Activated CD8-positive, alpha-beta T cell treated with anti-CD3 and anti-CD28 coated beads, Interleukin-2, amount 10 ng/mL, durations not matched to agents 7 days and 5 days (primary cell): ENCODE results near the gene SLC36A3. TPM values are rescaled to one million over a fixed set of nuclear protein-coding genes. Genes with fewer than 3 reads are reported as not detected.
"Not testable (repeated sequence)": the region's sequence is repeated elsewhere in the genome, so short reads cannot be mapped to it uniquely, and the experiment has no call there.

ENCODE experiments used
- ATAC-seq: fragments of 150-1000 bp; cut with Tn5 transposase; one replicate; pipeline ENCODE4 v1.10.0; 2021; ENCODE audit warnings: moderate library complexity
- CTCF ChIA-PET: fragments of 350-600 bp; sonication (Branson Sonifier 250); formaldehyde crosslinking; loops from one replicate; lab custom pipeline; 2021; ENCODE audit warnings: antibody characterized with exemption; lab: Charles Lee
- POLR2A ChIA-PET: fragments of 350-600 bp; sonication (Branson Sonifier 250); formaldehyde crosslinking; loops from one replicate; lab custom pipeline; 2021; ENCODE audit warnings: antibody characterized with exemption; lab: Charles Lee
- DNase-seq: peaks from one replicate; pipeline ENCODE4 v3.0.0-alpha.2; 2020
- H3K27ac Mint-ChIP-seq: one replicate; pipeline ENCODE4 v1.8.0; 2021; ENCODE audit warnings: mild to moderate bottlenecking, mixed read lengths
- H3K27me3 Mint-ChIP-seq: one replicate; pipeline ENCODE4 v1.8.0; 2021; ENCODE audit warnings: low read depth, mixed read lengths
- H3K36me3 Mint-ChIP-seq: one replicate; pipeline ENCODE4 v1.8.0; 2021; ENCODE audit warnings: low read depth, mixed read lengths
- H3K4me1 Mint-ChIP-seq: one replicate; pipeline ENCODE4 v1.8.0; 2021; ENCODE audit warnings: low read depth, mixed read lengths
- H3K4me3 Mint-ChIP-seq: one replicate; pipeline ENCODE4 v1.8.0; 2021; ENCODE audit warnings: mild to moderate bottlenecking, mixed read lengths
- H3K9me3 Mint-ChIP-seq: one replicate; pipeline ENCODE4 v1.8.0; 2022; ENCODE audit warnings: mixed read lengths; ENCODE audit not compliant: insufficient read depth
- total RNA-seq, 2 experiments: library from RNA; stranded (reverse); gene quantifications; one replicate each; pipeline ENCODE4 v1.2.3, GENCODE V29; 2021

Gene SLC36A3
- total RNA-seq, 2 experiments from 2014 or later = not detected

GRCh38 chr5:151245680-151246219 lies 57.8 kb downstream of the SLC36A3 start:
- no peak for ATAC-seq
- ChIA-PET POLR2A (no interaction called here), CTCF (no interaction called here)
- Mint-ChIP-seq H3K4me1 (peaks cover 26% of the 10 kb centered on the region), H3K4me3 (no peak overlapping the region), H3K27ac (no peak overlapping the region), H3K36me3 (peaks cover 4% of the 10 kb centered on the region), H3K9me3 (no peaks in the 10 kb centered on the region), H3K27me3 (no peaks in the 10 kb centered on the region)
- no peak for DNase-seq

GRCh38 chr5:151244206-151244605 lies 59.4 kb downstream of the SLC36A3 start:
- DNase-seq (no peak), ATAC-seq (no peak)
- H3K27ac Mint-ChIP-seq = no peak overlapping the region
- no peaks in the 10 kb centered on the region for H3K36me3 Mint-ChIP-seq
- H3K27me3 Mint-ChIP-seq = no peaks in the 10 kb centered on the region
- H3K4me3 Mint-ChIP-seq = no peak overlapping the region
- peaks cover 25% of the 10 kb centered on the region for H3K4me1 Mint-ChIP-seq
- ChIA-PET CTCF (no interaction called here), POLR2A (no interaction called here)
- H3K9me3 Mint-ChIP-seq = no peaks in the 10 kb centered on the region

- H3K9me3 Mint-ChIP-seq = no peaks in the 10 kb centered on the region
- H3K4me1 Mint-ChIP-seq = peaks cover 32% of the 10 kb centered on the region
- no peak overlapping the region for H3K27ac Mint-ChIP-seq
- H3K36me3 Mint-ChIP-seq = no peaks in the 10 kb centered on the region
- ATAC-seq = no peak
- ChIA-PET POLR2A (no interaction called here), CTCF (interaction anchor here (0.5 kb wide), 1 partner anchor 9 kb away, joined by 3 read pairs; no protein-coding TSS in a partner anchor)
- DNase-seq = no peak
- no peak overlapping the region for H3K4me3 Mint-ChIP-seq
- H3K27me3 Mint-ChIP-seq = no peaks in the 10 kb centered on the region
Observed at GRCh38 chr5:151243564-151243963, 60.0 kb downstream of the SLC36A3 start.

GRCh38 chr5:151243127-151243526 lies 60.4 kb downstream of the SLC36A3 start:
- Mint-ChIP-seq H3K9me3 (no peaks in the 10 kb centered on the region), H3K4me3 (no peak overlapping the region), H3K36me3 (no peaks in the 10 kb centered on the region), H3K27me3 (no peaks in the 10 kb centered on the region), H3K27ac (no peak overlapping the region), H3K4me1 (peaks cover 36% of the 10 kb centered on the region)
- ChIA-PET POLR2A (interaction anchor here (0.6 to 1.3 kb wide), 2 partner anchors 31 to 162 kb away, joined by 3 to 4 read pairs; partner anchors contain the start of gene TNIP1), CTCF (interaction anchor here (0.5 to 9.0 kb wide), 4 partner anchors 9 to 127 kb away, joined by 3 to 133 read pairs (median 3); partner anchors contain the start of gene CCDC69)
- ATAC-seq (no peak), DNase-seq (no peak)

- POLR2A ChIA-PET = interaction anchor here (0.7 to 1.3 kb wide), 3 partner anchors 97 to 828 kb away, joined by 3 to 5 read pairs (median 3); partner anchors contain the start of gene CD74
- Mint-ChIP-seq H3K4me3 (no peak overlapping the region), H3K27ac (no peak overlapping the region), H3K36me3 (no peaks in the 10 kb centered on the region), H3K27me3 (no peaks in the 10 kb centered on the region), H3K4me1 (peaks cover 42% of the 10 kb centered on the region), H3K9me3 (no peaks in the 10 kb centered on the region)
- no peak for ATAC-seq
- no peak for DNase-seq
- CTCF ChIA-PET = interaction anchor here (0.5 to 9.0 kb wide), 13 partner anchors 11 to 155 kb away, joined by 3 to 133 read pairs (median 4); partner anchors contain the start of genes CCDC69 and GM2A
Observed at GRCh38 chr5:151240924-151241635, 62.5 kb downstream of the SLC36A3 start.

- not testable (repeated sequence) for DNase-seq, H3K27me3 Mint-ChIP-seq, H3K27ac Mint-ChIP-seq, H3K36me3 Mint-ChIP-seq, ATAC-seq, H3K4me3 Mint-ChIP-seq, H3K9me3 Mint-ChIP-seq
- H3K4me1 Mint-ChIP-seq = peaks cover 40% of the 10 kb centered on the region
- POLR2A ChIA-PET = interaction anchor here (0.7 to 0.8 kb wide), 2 partner anchors 116 to 828 kb away, joined by 3 to 5 read pairs; partner anchors contain the start of gene CD74
- CTCF ChIA-PET = interaction anchor here (0.8 to 9.0 kb wide), 10 partner anchors 9 to 117 kb away, joined by 3 to 133 read pairs (median 5); partner anchors contain the start of genes CCDC69 and GM2A
Observed at GRCh38 chr5:151240268-151240835, 63.2 kb downstream of the SLC36A3 start.

GRCh38 chr5:151239237-151239861 lies 64.2 kb downstream of the SLC36A3 start:
- Mint-ChIP-seq H3K9me3 (no peaks in the 10 kb centered on the region), H3K27ac (no peak overlapping the region), H3K4me1 (peaks cover 46% of the 10 kb centered on the region), H3K27me3 (no peaks in the 10 kb centered on the region), H3K36me3 (no peaks in the 10 kb centered on the region), H3K4me3 (no peak overlapping the region)
- ChIA-PET POLR2A (interaction anchor here (0.6 kb wide), 2 partner anchors 75 to 124 kb away, joined by 3 to 4 read pairs; no protein-coding TSS in a partner anchor), CTCF (interaction anchor here (0.9 to 9.0 kb wide), 26 partner anchors 8 to 188 kb away, joined by 3 to 133 read pairs (median 6); partner anchors contain the start of genes ANXA6, CCDC69 and GM2A)
- ATAC-seq = peak; percentile 70
- peak; percentile 72 for DNase-seq

- ChIA-PET POLR2A (interaction anchor here (0.6 to 0.9 kb wide), 5 partner anchors 10 to 112 kb away, joined by 3 to 4 read pairs (median 3); partner anchors contain the start of gene CCDC69), CTCF (interaction anchor here (0.7 to 9.0 kb wide), 31 partner anchors 9 to 285 kb away, joined by 3 to 133 read pairs (median 5); partner anchors contain the start of genes ANXA6, CCDC69 and GM2A)
- ATAC-seq (peak; percentile 41), DNase-seq (no peak)
- Mint-ChIP-seq H3K4me3 (peak overlapping the region; percentile 19), H3K4me1 (peaks cover 47% of the 10 kb centered on the region), H3K9me3 (no peaks in the 10 kb centered on the region), H3K27me3 (no peaks in the 10 kb centered on the region), H3K27ac (peak overlapping the region; percentile 53), H3K36me3 (no peaks in the 10 kb centered on the region)
Observed at GRCh38 chr5:151238303-151238741, 65.2 kb downstream of the SLC36A3 start.

- CTCF ChIA-PET = interaction anchor here (0.6 to 9.0 kb wide), 21 partner anchors 10 to 286 kb away, joined by 3 to 133 read pairs (median 7); partner anchors contain the start of genes CCDC69 and GM2A
- no peak overlapping the region for H3K27ac Mint-ChIP-seq
- ATAC-seq (no peak), DNase-seq (no peak)
- no peak overlapping the region for H3K4me3 Mint-ChIP-seq
- H3K4me1 Mint-ChIP-seq = peaks cover 51% of the 10 kb centered on the region
- no peaks in the 10 kb centered on the region for H3K9me3 Mint-ChIP-seq
- no peaks in the 10 kb centered on the region for H3K27me3 Mint-ChIP-seq
- H3K36me3 Mint-ChIP-seq = no peaks in the 10 kb centered on the region
- POLR2A ChIA-PET = interaction anchor here (0.6 to 0.9 kb wide), 4 partner anchors 9 to 111 kb away, joined by 3 to 4 read pairs (median 3); no protein-coding TSS in a partner anchor
Observed at GRCh38 chr5:151237685-151238084, 65.9 kb downstream of the SLC36A3 start.

- no peak for DNase-seq
Observed at GRCh38 chr5:151236888-151237287, 66.7 kb downstream of the SLC36A3 start.

More at GRCh38 chr5:151236888-151237287, 66.7 kb downstream of the SLC36A3 start:
- Mint-ChIP-seq H3K9me3 (no peaks in the 10 kb centered on the region), H3K4me3 (no peak overlapping the region), H3K27ac (no peak overlapping the region), H3K4me1 (peaks cover 53% of the 10 kb centered on the region), H3K27me3 (no peaks in the 10 kb centered on the region), H3K36me3 (no peaks in the 10 kb centered on the region)
- ATAC-seq = no peak
- ChIA-PET POLR2A (no interaction called here), CTCF (interaction anchor here (0.6 to 9.0 kb wide), 5 partner anchors 14 to 111 kb away, joined by 3 to 133 read pairs (median 22); partner anchors contain the start of gene CCDC69)
